Body of pancreas (tissue), 4 donors: ENCODE data around the gene CPLX3.

Experiments
- CTCF ChIP-seq, 7 experiments: fragments of 450-650 bp in 4 of 7; fragments of 200-600 bp in 3 of 7; sonication (generic) in 3 of 7; IDR thresholded peaks; one replicate each; pipeline ENCODE4 v1.5.1; 2016 to 2019; ENCODE audit warnings: antibody characterized with exemption in 7 of 7
- POLR2A ChIP-seq, 3 donors: fragments of 450-650 bp; IDR thresholded peaks; one replicate each; pipeline ENCODE4 v1.6.1; 2016; ENCODE audit warnings: antibody characterized with exemption in 3 of 3, mild to moderate bottlenecking in 2 of 3

DNA sequence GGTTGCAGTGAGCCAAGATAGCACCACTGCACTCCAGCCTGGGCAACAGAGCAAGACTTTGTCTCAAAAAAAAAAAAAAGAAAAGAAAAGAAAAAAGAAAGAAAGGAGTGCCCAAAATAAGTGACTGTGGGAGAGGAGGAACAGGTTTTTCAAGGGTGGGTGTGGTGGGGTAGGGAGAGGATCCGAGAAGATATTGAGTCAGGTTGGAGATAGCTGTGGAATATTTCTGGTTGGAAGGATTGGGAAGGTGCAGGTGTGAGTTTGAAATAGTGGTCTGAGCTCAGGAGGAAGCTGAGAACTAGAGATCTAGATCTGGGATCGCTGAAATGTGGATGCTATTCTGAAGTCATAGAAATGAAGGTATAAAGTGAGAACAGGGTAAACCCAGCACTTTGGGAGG lies 38.9 kb downstream of the CPLX3 start:
- no peak for TF ChIP-seq CTCF (IDR thresholded peaks at IDR 0.05)
- TF ChIP-seq POLR2A (IDR thresholded peaks at IDR 0.05) = no peak
